H9 (cell line): ENCODE measurements around the gene TMEM86B. TPM values are rescaled to one million over a fixed set of nuclear protein-coding genes. Genes with fewer than 3 reads are reported as not detected.

Experiments
- DNase-seq: peaks from one replicate; pipeline ENCODE4 v3.0.0-alpha.2; 2017
- H2AFZ ChIP-seq: one replicate; pipeline ENCODE4 v1.6.1; 2013; ENCODE audit warnings: mild to moderate bottlenecking, low read length, control low read depth, moderate library complexity
- H2AK5ac ChIP-seq: 2 replicates; pipeline ENCODE4 v1.6.1; 2013; ENCODE audit warnings: low read length, control low read depth, mixed read lengths; ENCODE audit not compliant: insufficient read length
- H2BK120ac ChIP-seq: one replicate; pipeline ENCODE4 v1.6.1; 2013; ENCODE audit warnings: low read depth, mild to moderate bottlenecking, low read length, control low read depth, inconsistent platforms; ENCODE audit not compliant: poor library complexity, severe bottlenecking
- H2BK12ac ChIP-seq: 2 replicates; pipeline ENCODE4 v1.6.1; 2013; ENCODE audit warnings: low read length, control low read depth, mixed read lengths, low read depth; ENCODE audit not compliant: insufficient read length
- H2BK15ac ChIP-seq: 2 replicates; pipeline ENCODE4 v1.6.1; 2013; ENCODE audit warnings: low read depth, low read length, control low read depth
- H2BK20ac ChIP-seq: one replicate; pipeline ENCODE4 v1.6.1; 2013; ENCODE audit warnings: low read depth, mild to moderate bottlenecking, low read length, control low read depth, inconsistent platforms; ENCODE audit not compliant: poor library complexity, severe bottlenecking
- H2BK5ac ChIP-seq: 2 replicates; pipeline ENCODE4 v1.6.1; 2013; ENCODE audit warnings: low read length, control low read depth, mixed read lengths; ENCODE audit not compliant: insufficient read length
- H3K14ac ChIP-seq: 2 replicates; pipeline ENCODE4 v1.6.1; 2013; ENCODE audit warnings: low read length, control low read depth; ENCODE audit not compliant: insufficient read depth
- H3K18ac ChIP-seq: 2 replicates; pipeline ENCODE4 v1.6.1; 2013; ENCODE audit warnings: low read depth, mild to moderate bottlenecking, mixed read lengths, low read length, control low read depth; ENCODE audit not compliant: insufficient read length
- H3K23ac ChIP-seq: 2 replicates; pipeline ENCODE4 v1.6.1; 2013; ENCODE audit warnings: low read length, control low read depth, mixed read lengths, low read depth; ENCODE audit not compliant: insufficient read length
- H3K23me2 ChIP-seq: 2 replicates; pipeline ENCODE4 v1.6.1; 2013; ENCODE audit warnings: low read depth, mild to moderate bottlenecking, mixed read lengths, low read length, control low read depth; ENCODE audit not compliant: insufficient read length, poor library complexity, severe bottlenecking
- H3K27ac ChIP-seq: 2 replicates; pipeline ENCODE4 v1.5.1; 2013; ENCODE audit warnings: low read length, control low read depth, mixed read lengths, low read depth; ENCODE audit not compliant: insufficient read length
- H3K27me3 ChIP-seq: 2 replicates; pipeline ENCODE4 v1.6.1; 2013; ENCODE audit warnings: low read length, control low read depth, inconsistent platforms; ENCODE audit not compliant: insufficient read depth
- H3K4ac ChIP-seq: 2 replicates; pipeline ENCODE4 v1.6.1; 2013; ENCODE audit warnings: low read depth, mild to moderate bottlenecking, control low read depth, inconsistent platforms, low read length, moderate library complexity
- H3K4me1 ChIP-seq: 2 replicates; pipeline ENCODE4 v1.6.1; 2013; ENCODE audit warnings: low read length, control low read depth, inconsistent platforms; ENCODE audit not compliant: insufficient read depth
- H3K4me2 ChIP-seq: 2 replicates; pipeline ENCODE4 v1.6.1; 2013; ENCODE audit warnings: low read length, control low read depth, mixed read lengths; ENCODE audit not compliant: insufficient read length, insufficient read depth
- H3K56ac ChIP-seq: 2 replicates; pipeline ENCODE4 v1.6.1; 2013; ENCODE audit warnings: low read depth, mild to moderate bottlenecking, mixed read lengths, low read length, control low read depth; ENCODE audit not compliant: insufficient read length
- H3K79me1 ChIP-seq: 2 replicates; pipeline ENCODE4 v1.6.1; 2013; ENCODE audit warnings: low read depth, mild to moderate bottlenecking, moderate library complexity, low read length, control low read depth, inconsistent platforms; ENCODE audit not compliant: insufficient read depth, poor library complexity, severe bottlenecking
- H3K79me2 ChIP-seq: 2 replicates; pipeline ENCODE4 v1.6.1; 2013; ENCODE audit warnings: low read length, control low read depth, inconsistent platforms; ENCODE audit not compliant: insufficient read depth
- H3K9ac ChIP-seq: 2 replicates; pipeline ENCODE4 v1.6.1; 2013; ENCODE audit warnings: low read length, control low read depth, mixed read lengths; ENCODE audit not compliant: insufficient read length; ENCODE audit errors: extremely low read depth
- H3K9me3 ChIP-seq: one replicate; pipeline ENCODE4 v1.6.1; 2013; ENCODE audit warnings: low read depth, low read length, inconsistent platforms; ENCODE audit not compliant: control insufficient read depth
- H3T11ph ChIP-seq: one replicate; pipeline ENCODE4 v1.6.1; 2013; ENCODE audit warnings: mild to moderate bottlenecking, low read length, control low read depth, inconsistent platforms
- H4K20me1 ChIP-seq: one replicate; pipeline ENCODE4 v1.6.1; 2013; ENCODE audit not compliant: control insufficient read depth, insufficient read length, insufficient read depth
- H4K5ac ChIP-seq: 2 replicates; pipeline ENCODE4 v1.6.1; 2013; ENCODE audit warnings: low read depth, mild to moderate bottlenecking, mixed read lengths, low read length, control low read depth; ENCODE audit not compliant: insufficient read length
- H4K8ac ChIP-seq: replicated peaks from 2 replicates; pipeline ENCODE4 v1.6.1; 2013; ENCODE audit warnings: low read length, control low read depth, mixed read lengths, low read depth; ENCODE audit not compliant: insufficient read length
- H4K91ac ChIP-seq: 2 replicates; pipeline ENCODE4 v1.6.1; 2013; ENCODE audit warnings: low read depth, mild to moderate bottlenecking, moderate library complexity, mixed read lengths, low read length, control low read depth; ENCODE audit not compliant: insufficient read length
- H3K27ac Mint-ChIP-seq, 3 experiments: 2 replicates in 2 of 3; 3 replicates in 1 of 3; pipeline ENCODE4 v1.8.0; 2020 to 2021; ENCODE audit warnings: mixed read lengths in 3 of 3, mild to moderate bottlenecking in 1 of 3, moderate library complexity in 1 of 3
- H3K27me3 Mint-ChIP-seq: 2 replicates; pipeline ENCODE4 v1.8.0; 2021; ENCODE audit warnings: low read depth, mild to moderate bottlenecking, moderate library complexity, mixed read lengths
- H3K36me3 Mint-ChIP-seq, 3 experiments: 2 replicates in 2 of 3; 3 replicates in 1 of 3; pipeline ENCODE4 v1.8.0; 2020 to 2021; ENCODE audit warnings: low read depth in 3 of 3, mixed read lengths in 3 of 3; ENCODE audit not compliant: insufficient read depth in 1 of 3
- H3K4me1 Mint-ChIP-seq, 2 experiments: 2 replicates each; pipeline ENCODE4 v1.8.0; 2020; ENCODE audit warnings: mixed read lengths in 2 of 2
- H3K4me3 Mint-ChIP-seq, 2 experiments: 2 replicates in 1 of 2; 3 replicates in 1 of 2; pipeline ENCODE4 v1.8.0; 2020 to 2021; ENCODE audit warnings: mild to moderate bottlenecking in 2 of 2, mixed read lengths in 2 of 2, moderate library complexity in 1 of 2
- H3K9me3 Mint-ChIP-seq, 2 experiments: 2 replicates in 1 of 2; 3 replicates in 1 of 2; pipeline ENCODE4 v1.8.0; 2020; ENCODE audit warnings: mild to moderate bottlenecking in 2 of 2, mixed read lengths in 2 of 2, moderate library complexity in 1 of 2
- WGBS: extraction: QIAGEN DNeasy Blood & Tissue Kit; methylation state at CpG from one replicate; pipeline ENCODE4 v1.1.7; 2013; ENCODE audit warnings: missing lambda C conversion rate, low lambda C conversion rate, mixed read lengths; ENCODE audit not compliant: insufficient read length; ENCODE audit errors: extremely low coverage; 5-methylcytosine and 5-hydroxymethylcytosine counted together
- total RNA-seq: library from RNA; stranded (reverse); gene quantifications from 2 replicates; pipeline ENCODE4 v1.2.1, GENCODE V29; 2021
- TF ChIP-seq, protein P1 (sequence below): fragments of 200-600 bp; sonication (generic); conservative IDR thresholded peaks from 3 replicates; pipeline ENCODE4 v1.8.0; 2021; ENCODE audit warnings: antibody characterized with exemption, mild to moderate bottlenecking

The TMEM86B gene
- total RNA-seq, 1 experiment from 2014 or later: 4.5 TPM

DNA sequence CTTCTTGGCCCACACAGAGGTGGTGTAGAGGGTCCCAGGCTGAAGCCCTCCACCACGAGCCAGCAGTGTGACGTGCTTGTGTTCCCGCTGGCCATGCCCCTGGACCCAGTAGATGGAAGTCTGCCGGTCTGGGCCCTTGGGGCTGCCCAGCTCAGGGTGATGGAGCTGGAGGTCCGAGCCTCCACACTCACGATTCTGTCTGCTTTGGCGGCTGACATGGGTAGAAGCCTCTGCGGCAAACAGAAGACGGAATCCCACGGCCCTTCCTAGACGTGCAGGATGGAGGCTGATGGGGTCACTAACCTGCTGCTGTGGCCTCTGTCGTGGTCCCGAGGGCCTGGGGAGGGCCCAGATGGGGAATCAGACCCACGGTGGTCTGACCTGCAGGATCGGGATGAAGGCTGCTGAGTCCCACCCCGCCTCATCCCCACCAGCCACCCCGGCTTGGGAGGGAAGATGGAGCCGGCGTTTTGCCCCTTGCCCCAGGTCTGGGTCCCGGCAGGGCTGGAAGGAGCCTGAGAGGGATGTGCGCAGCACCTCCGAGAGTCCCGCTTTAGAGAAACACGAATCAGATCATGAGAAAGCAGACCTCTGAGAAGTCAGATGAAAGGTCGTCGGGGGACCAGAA lies 4.4 kb downstream of the TMEM86B start:
- no peak overlapping the region for H3K56ac ChIP-seq
- Mint-ChIP-seq H3K36me3 (peaks cover 9 to 25% (median 13%) of the 10 kb centered on the region in 3 experiments), H3K9me3 (peaks cover 9% of the 10 kb centered on the region in 2 experiments; a peak in 4 of 5 replicates), H3K4me1 (peaks cover 0 to 6% of the 10 kb centered on the region in 2 experiments; a peak in 2 of 4 replicates), H3K27ac (0 out of 7 replicates have a peak overlapping the region, but pooled peaks of 1 of the 3 experiments have one; percentile 52), H3K27me3 (peaks cover 3% of the 10 kb centered on the region; the same call in 1 of the 2 replicates), H3K4me3 (no peak overlapping the region)
- H2BK5ac ChIP-seq: no peak overlapping the region
- WGBS: no CpG with 5 or more reads among the region's 26 CpGs
- no peak overlapping the region for H3K4ac ChIP-seq
- H3K4me1 ChIP-seq: no peaks in the 10 kb centered on the region
- H3K79me1 ChIP-seq: no peaks in the 10 kb centered on the region
- H2AK5ac ChIP-seq: no peak overlapping the region
- H3K14ac ChIP-seq: no peak overlapping the region
- DNase-seq: peak; percentile 24
- no peak overlapping the region for H2BK120ac ChIP-seq
- no peaks in the 10 kb centered on the region for H3K27me3 ChIP-seq
- no peaks in the 10 kb centered on the region for H3K9me3 ChIP-seq
- no peak overlapping the region for H4K91ac ChIP-seq
- H2BK12ac ChIP-seq: no peak overlapping the region
- no peak overlapping the region for H3K27ac ChIP-seq
- TF ChIP-seq, protein P1, sequence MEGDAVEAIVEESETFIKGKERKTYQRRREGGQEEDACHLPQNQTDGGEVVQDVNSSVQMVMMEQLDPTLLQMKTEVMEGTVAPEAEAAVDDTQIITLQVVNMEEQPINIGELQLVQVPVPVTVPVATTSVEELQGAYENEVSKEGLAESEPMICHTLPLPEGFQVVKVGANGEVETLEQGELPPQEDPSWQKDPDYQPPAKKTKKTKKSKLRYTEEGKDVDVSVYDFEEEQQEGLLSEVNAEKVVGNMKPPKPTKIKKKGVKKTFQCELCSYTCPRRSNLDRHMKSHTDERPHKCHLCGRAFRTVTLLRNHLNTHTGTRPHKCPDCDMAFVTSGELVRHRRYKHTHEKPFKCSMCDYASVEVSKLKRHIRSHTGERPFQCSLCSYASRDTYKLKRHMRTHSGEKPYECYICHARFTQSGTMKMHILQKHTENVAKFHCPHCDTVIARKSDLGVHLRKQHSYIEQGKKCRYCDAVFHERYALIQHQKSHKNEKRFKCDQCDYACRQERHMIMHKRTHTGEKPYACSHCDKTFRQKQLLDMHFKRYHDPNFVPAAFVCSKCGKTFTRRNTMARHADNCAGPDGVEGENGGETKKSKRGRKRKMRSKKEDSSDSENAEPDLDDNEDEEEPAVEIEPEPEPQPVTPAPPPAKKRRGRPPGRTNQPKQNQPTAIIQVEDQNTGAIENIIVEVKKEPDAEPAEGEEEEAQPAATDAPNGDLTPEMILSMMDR: no peak
- no peaks in the 10 kb centered on the region for H3K79me2 ChIP-seq
- no peak overlapping the region for H3T11ph ChIP-seq
- H3K9ac ChIP-seq: no peak overlapping the region
- no peaks in the 10 kb centered on the region for H3K23me2 ChIP-seq
- H2BK20ac ChIP-seq: no peak overlapping the region
- no peak overlapping the region for H3K23ac ChIP-seq
- H3K18ac ChIP-seq: no peak overlapping the region
- no peak overlapping the region for H4K5ac ChIP-seq
- no peak overlapping the region for H2AFZ ChIP-seq
- no peaks in the 10 kb centered on the region for H4K20me1 ChIP-seq
- no peak overlapping the region for H4K8ac ChIP-seq
- H3K4me2 ChIP-seq: no peak overlapping the region
- H2BK15ac ChIP-seq: no peak overlapping the region
